Glutamatergic neuron (in vitro differentiated cells): ENCODE results near the gene TRIM32. TPM values are rescaled to one million over a fixed set of nuclear protein-coding genes. Genes with fewer than 3 reads are reported as not detected.

Source experiments
- DNase-seq: peaks from one replicate; pipeline ENCODE4 v3.0.0; 2022
- H3K27ac Mint-ChIP-seq: one replicate; pipeline ENCODE4 v1.8.0; 2020; ENCODE audit warnings: mild to moderate bottlenecking, mixed read lengths, inconsistent platforms; ENCODE audit not compliant: unreplicated experiment
- H3K27me3 Mint-ChIP-seq: one replicate; pipeline ENCODE4 v1.8.0; 2020; ENCODE audit warnings: mild to moderate bottlenecking, moderate library complexity, mixed read lengths, inconsistent platforms; ENCODE audit not compliant: unreplicated experiment
- H3K36me3 Mint-ChIP-seq: one replicate; pipeline ENCODE4 v1.8.0; 2020; ENCODE audit warnings: mild to moderate bottlenecking, mixed read lengths, inconsistent platforms; ENCODE audit not compliant: unreplicated experiment
- H3K4me1 Mint-ChIP-seq: one replicate; pipeline ENCODE4 v1.8.0; 2020; ENCODE audit warnings: mild to moderate bottlenecking, low read depth, mixed read lengths, inconsistent platforms; ENCODE audit not compliant: unreplicated experiment
- H3K4me3 Mint-ChIP-seq: one replicate; pipeline ENCODE4 v1.8.0; 2020; ENCODE audit warnings: mild to moderate bottlenecking, mixed read lengths, inconsistent platforms; ENCODE audit not compliant: unreplicated experiment
- H3K9me3 Mint-ChIP-seq: one replicate; pipeline ENCODE4 v1.8.0; 2020; ENCODE audit warnings: mild to moderate bottlenecking, moderate library complexity, mixed read lengths, inconsistent platforms; ENCODE audit not compliant: unreplicated experiment
- total RNA-seq: library from RNA; stranded (reverse); fragmentation: NEBNext Ultra II Directional; extraction: Animal tissue kit (Norgen Biotek cat#: 25700); gene quantifications from one replicate; pipeline ENCODE4 v1.2.1, GENCODE V29; 2021; ENCODE audit not compliant: unreplicated experiment
- TF ChIP-seq, protein P1 (sequence below): fragments of 200-600 bp; sonication (generic); IDR thresholded peaks from one replicate; pipeline ENCODE4 v1.5.0; 2021; ENCODE audit not compliant: partially characterized antibody, unreplicated experiment

The TRIM32 gene
- total RNA-seq, 1 donor from 2014 or later, result 14.3 TPM

DNA sequence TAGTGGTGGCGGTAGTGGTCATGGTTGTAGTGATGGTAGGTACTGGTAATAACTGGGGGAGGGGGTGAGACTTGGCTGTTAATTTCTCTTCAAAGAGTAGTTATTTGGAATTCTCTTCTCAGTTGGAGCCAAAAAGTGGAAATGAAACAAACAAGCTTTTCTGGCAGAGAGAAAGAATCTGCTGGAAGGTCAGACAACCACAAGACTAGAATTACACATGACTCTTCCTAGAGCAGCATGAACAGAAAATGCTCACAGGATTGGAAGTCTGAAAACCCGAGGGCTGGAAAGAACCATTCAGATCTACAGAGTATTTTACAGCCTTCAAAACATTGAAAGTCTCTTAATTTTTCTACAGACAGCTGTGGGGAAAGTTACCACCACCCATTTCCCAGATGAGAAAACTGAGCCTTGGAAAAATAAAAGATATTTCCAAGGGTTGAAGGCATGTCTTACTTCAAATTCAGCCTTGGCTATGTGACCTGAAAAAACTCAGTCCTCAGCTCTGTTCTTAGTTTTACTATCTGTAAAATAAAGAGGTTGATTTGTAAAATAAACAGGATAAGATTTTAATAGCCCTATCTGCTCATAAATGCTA lies 42.9 kb upstream of the TRIM32 start:
- Mint-ChIP-seq H3K27me3 (peaks cover 5% of the 10 kb centered on the region), H3K9me3 (peaks cover 5% of the 10 kb centered on the region), H3K27ac (no peak overlapping the region), H3K4me3 (no peak overlapping the region), H3K4me1 (no peaks in the 10 kb centered on the region), H3K36me3 (no peaks in the 10 kb centered on the region)
- DNase-seq, result no peak
- TF ChIP-seq, protein P1, sequence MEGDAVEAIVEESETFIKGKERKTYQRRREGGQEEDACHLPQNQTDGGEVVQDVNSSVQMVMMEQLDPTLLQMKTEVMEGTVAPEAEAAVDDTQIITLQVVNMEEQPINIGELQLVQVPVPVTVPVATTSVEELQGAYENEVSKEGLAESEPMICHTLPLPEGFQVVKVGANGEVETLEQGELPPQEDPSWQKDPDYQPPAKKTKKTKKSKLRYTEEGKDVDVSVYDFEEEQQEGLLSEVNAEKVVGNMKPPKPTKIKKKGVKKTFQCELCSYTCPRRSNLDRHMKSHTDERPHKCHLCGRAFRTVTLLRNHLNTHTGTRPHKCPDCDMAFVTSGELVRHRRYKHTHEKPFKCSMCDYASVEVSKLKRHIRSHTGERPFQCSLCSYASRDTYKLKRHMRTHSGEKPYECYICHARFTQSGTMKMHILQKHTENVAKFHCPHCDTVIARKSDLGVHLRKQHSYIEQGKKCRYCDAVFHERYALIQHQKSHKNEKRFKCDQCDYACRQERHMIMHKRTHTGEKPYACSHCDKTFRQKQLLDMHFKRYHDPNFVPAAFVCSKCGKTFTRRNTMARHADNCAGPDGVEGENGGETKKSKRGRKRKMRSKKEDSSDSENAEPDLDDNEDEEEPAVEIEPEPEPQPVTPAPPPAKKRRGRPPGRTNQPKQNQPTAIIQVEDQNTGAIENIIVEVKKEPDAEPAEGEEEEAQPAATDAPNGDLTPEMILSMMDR, result no peak

- Mint-ChIP-seq H3K9me3 (peaks cover 5% of the 10 kb centered on the region), H3K27me3 (peaks cover 8% of the 10 kb centered on the region), H3K27ac (no peak overlapping the region), H3K36me3 (no peaks in the 10 kb centered on the region), H3K4me3 (no peak overlapping the region), H3K4me1 (no peaks in the 10 kb centered on the region)
- TF ChIP-seq, protein P1, result peak; percentile 19
- no peak for DNase-seq
These were observed 40.2 kb upstream of the TRIM32 start for GRCh38 chr9:116646661-116647514.

DNA sequence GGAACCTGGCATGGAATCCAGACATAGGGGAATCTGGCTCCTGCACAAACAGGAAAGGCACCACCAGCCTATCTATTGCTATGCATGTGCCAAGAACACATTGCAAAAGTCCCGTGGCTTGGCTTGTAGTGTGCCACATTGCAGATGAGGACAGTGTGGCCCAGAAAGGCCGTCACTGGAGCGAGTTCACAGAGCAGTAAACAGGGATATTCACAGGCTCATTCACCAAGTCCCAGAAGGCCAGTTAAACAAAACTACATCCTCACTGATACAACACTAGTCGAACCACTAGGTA lies 39.6 kb upstream of the TRIM32 start:
- H3K27ac Mint-ChIP-seq, result no peak overlapping the region
- DNase-seq, result no peak
- no peaks in the 10 kb centered on the region for H3K4me1 Mint-ChIP-seq
- H3K4me3 Mint-ChIP-seq, result no peak overlapping the region
- TF ChIP-seq, protein P1, result no peak
- H3K27me3 Mint-ChIP-seq, result peaks cover 8% of the 10 kb centered on the region
- peaks cover 3% of the 10 kb centered on the region for H3K9me3 Mint-ChIP-seq
- H3K36me3 Mint-ChIP-seq, result no peaks in the 10 kb centered on the region

GRCh38 chr9:116653348-116654058 lies 33.6 kb upstream of the TRIM32 start:
- peaks cover 3% of the 10 kb centered on the region for H3K4me1 Mint-ChIP-seq
- no peak for DNase-seq
- H3K36me3 Mint-ChIP-seq, result no peaks in the 10 kb centered on the region
- H3K27ac Mint-ChIP-seq, result no peak overlapping the region
- TF ChIP-seq, protein P1, result no peak
- H3K27me3 Mint-ChIP-seq, result peaks cover 3% of the 10 kb centered on the region
- H3K9me3 Mint-ChIP-seq, result no peaks in the 10 kb centered on the region
- H3K4me3 Mint-ChIP-seq, result no peak overlapping the region

- Mint-ChIP-seq H3K4me1 (peaks cover 3% of the 10 kb centered on the region), H3K9me3 (no peaks in the 10 kb centered on the region), H3K36me3 (no peaks in the 10 kb centered on the region), H3K4me3 (no peak overlapping the region), H3K27ac (no peak overlapping the region), H3K27me3 (peaks cover 3% of the 10 kb centered on the region)
- TF ChIP-seq, protein P1, result no peak
- DNase-seq, result no peak
These were observed 33.1 kb upstream of the TRIM32 start for GRCh38 chr9:116654059-116654355.
